MM.1S (cell line): ENCODE results near the gene USP47.

Experiments
- DNase-seq: peaks from one replicate; pipeline ENCODE4 v3.0.0-alpha.2; 2015
- H2AFZ ChIP-seq: fragments of 300-600 bp; sonication (generic); 2 replicates; pipeline ENCODE4 v1.6.0; 2016; ENCODE audit warnings: antibody characterized with exemption, low read length
- H3F3A ChIP-seq: fragments of 300-600 bp; sonication (generic); 2 replicates; pipeline ENCODE4 v1.6.1; 2016; ENCODE audit warnings: mild to moderate bottlenecking, antibody characterized with exemption, low read length, moderate library complexity, mixed read lengths; ENCODE audit not compliant: insufficient read depth
- H3K27ac ChIP-seq: fragments of 300-600 bp; sonication (generic); 2 replicates; pipeline ENCODE4 v1.5.1; 2016; ENCODE audit warnings: mild to moderate bottlenecking, low read length
- H3K27me3 ChIP-seq: fragments of 300-600 bp; sonication (generic); replicated peaks from 2 replicates; pipeline ENCODE4 v1.6.0; 2016; ENCODE audit warnings: low read length; ENCODE audit not compliant: insufficient read depth
- H3K36me3 ChIP-seq: fragments of 300-600 bp; sonication (generic); replicated peaks from 2 replicates; pipeline ENCODE4 v1.6.1; 2016; ENCODE audit warnings: mild to moderate bottlenecking, low read length, mixed read lengths; ENCODE audit not compliant: insufficient read depth
- H3K4me1 ChIP-seq: fragments of 300-600 bp; sonication (generic); 2 replicates; pipeline ENCODE4 v1.6.1; 2016; ENCODE audit warnings: low read length, mixed read lengths
- H3K4me2 ChIP-seq: fragments of 300-600 bp; sonication (generic); 2 replicates; pipeline ENCODE4 v1.6.0; 2016; ENCODE audit warnings: low read depth, low read length
- H3K4me3 ChIP-seq: fragments of 300-600 bp; sonication (generic); 2 replicates; pipeline ENCODE4 v1.5.1; 2016; ENCODE audit warnings: low read length, mixed read lengths
- H3K79me2 ChIP-seq: fragments of 300-600 bp; sonication (generic); 2 replicates; pipeline ENCODE4 v1.6.1; 2016; ENCODE audit warnings: mixed run types, low read length, mixed read lengths
- H3K9ac ChIP-seq: fragments of 300-600 bp; sonication (generic); 2 replicates; pipeline ENCODE4 v1.6.1; 2016; ENCODE audit warnings: low read length, mixed read lengths
- H3K9me2 ChIP-seq: fragments of 300-600 bp; sonication (generic); replicated peaks from 2 replicates; pipeline ENCODE4 v1.6.1; 2016; ENCODE audit warnings: mild to moderate bottlenecking, low read length, mixed read lengths; ENCODE audit not compliant: insufficient read depth
- H3K9me3 ChIP-seq: fragments of 300-600 bp; sonication (generic); replicated peaks from 2 replicates; pipeline ENCODE4 v1.6.1; 2016; ENCODE audit warnings: mild to moderate bottlenecking, low read length, mixed read lengths; ENCODE audit not compliant: insufficient read depth
- H4K20me1 ChIP-seq: fragments of 300-600 bp; sonication (generic); 2 replicates; pipeline ENCODE4 v1.6.1; 2016; ENCODE audit warnings: mild to moderate bottlenecking, low read length, moderate library complexity, mixed read lengths; ENCODE audit not compliant: insufficient read depth
- CTCF ChIP-seq: fragments of 300-600 bp; sonication (generic); IDR thresholded peaks from 2 replicates; pipeline ENCODE4 v1.5.1; 2016; ENCODE audit warnings: antibody characterized with exemption, low read length, mixed read lengths
- EZH2 ChIP-seq: fragments of 300-600 bp; sonication (generic); optimal IDR thresholded peaks from 2 replicates; pipeline ENCODE3; 2017; ENCODE audit warnings: low read depth, mild to moderate bottlenecking, antibody characterized with exemption, low read length, mixed read lengths
- EZH2phosphoT487 ChIP-seq: fragments of 300-600 bp; sonication (generic); IDR thresholded peaks from 2 replicates; pipeline ENCODE4 v1.6.1; 2018; ENCODE audit warnings: antibody characterized with exemption, low read length

USP47 gene

GRCh38 chr11:11923828-11924227 lies 82.1 kb downstream of the USP47 start:
- Histone ChIP-seq H3K9me2 (no peaks in the 10 kb centered on the region), H3F3A (no peaks in the 10 kb centered on the region; the same call in 1 of the 2 replicates), H4K20me1 (no peaks in the 10 kb centered on the region), H3K4me2 (no peak overlapping the region), H3K9ac (no peak overlapping the region), H2AFZ (no peak overlapping the region), H3K9me3 (no peaks in the 10 kb centered on the region), H3K4me1 (peaks cover 14% of the 10 kb centered on the region), H3K27me3 (no peaks in the 10 kb centered on the region), H3K4me3 (no peak overlapping the region), H3K27ac (no peak overlapping the region), H3K36me3 (no peaks in the 10 kb centered on the region), H3K79me2 (0 out of 2 replicates have a peak, but pooled peaks cover 2% of the 10 kb centered on the region)
- DNase-seq = no peak
- TF ChIP-seq EZH2phosphoT487 (no peak), CTCF (no peak), EZH2 (no peak)

- no peak overlapping the region for H3K4me2 ChIP-seq
- no peak overlapping the region for H3K27ac ChIP-seq
- H3K27me3 ChIP-seq = no peaks in the 10 kb centered on the region
- H3K9me2 ChIP-seq = no peaks in the 10 kb centered on the region
- peaks cover 5% of the 10 kb centered on the region; the same call in 1 of the 2 replicates for H3K36me3 ChIP-seq
- H3K4me3 ChIP-seq = no peak overlapping the region
- H3K9ac ChIP-seq = no peak overlapping the region
- H4K20me1 ChIP-seq = no peaks in the 10 kb centered on the region
- DNase-seq = no peak
- H3K4me1 ChIP-seq = peaks cover 4% of the 10 kb centered on the region; the same call in 1 of the 2 replicates
- no peaks in the 10 kb centered on the region for H3K9me3 ChIP-seq
- no peak overlapping the region for H2AFZ ChIP-seq
- TF ChIP-seq EZH2phosphoT487 = no peak
- TF ChIP-seq CTCF = no peak
- TF ChIP-seq EZH2 = no peak
- no peaks in the 10 kb centered on the region for H3F3A ChIP-seq
- no peaks in the 10 kb centered on the region for H3K79me2 ChIP-seq
Observed at GRCh38 chr11:11929920-11930319, 88.1 kb downstream of the USP47 start.

- TF ChIP-seq EZH2phosphoT487 (no peak), CTCF (peak; percentile 70)
- Histone ChIP-seq H3K4me3 (no peak overlapping the region), H3F3A (no peaks in the 10 kb centered on the region), H3K79me2 (no peaks in the 10 kb centered on the region), H3K27me3 (no peaks in the 10 kb centered on the region), H3K4me1 (no peaks in the 10 kb centered on the region), H2AFZ (no peak overlapping the region), H3K36me3 (peaks cover 5% of the 10 kb centered on the region; the same call in 1 of the 2 replicates), H3K4me2 (no peak overlapping the region), H4K20me1 (no peaks in the 10 kb centered on the region), H3K9ac (no peak overlapping the region), H3K9me2 (no peaks in the 10 kb centered on the region), H3K27ac (no peak overlapping the region), H3K9me3 (no peaks in the 10 kb centered on the region)
- peak; percentile 53 for DNase-seq
Observed at GRCh38 chr11:11931461-11932055, 89.8 kb downstream of the USP47 start.
